NT2/D1 (cell line): ENCODE results near the gene UIMC1.

Source experiments
- SUZ12 ChIP-seq: IDR thresholded peaks from 2 replicates; pipeline ENCODE4 v1.6.1; 2011; ENCODE audit not compliant: insufficient read length, insufficient read depth; ENCODE audit errors: extremely low read depth
- YY1 ChIP-seq: IDR thresholded peaks from 2 replicates; pipeline ENCODE4 v1.6.1; 2011; ENCODE audit not compliant: insufficient read length, insufficient read depth
- ZNF274 ChIP-seq: IDR thresholded peaks from 2 replicates; pipeline ENCODE4 v1.6.1; 2011; ENCODE audit warnings: mild to moderate bottlenecking, low read depth, low read length

DNA sequence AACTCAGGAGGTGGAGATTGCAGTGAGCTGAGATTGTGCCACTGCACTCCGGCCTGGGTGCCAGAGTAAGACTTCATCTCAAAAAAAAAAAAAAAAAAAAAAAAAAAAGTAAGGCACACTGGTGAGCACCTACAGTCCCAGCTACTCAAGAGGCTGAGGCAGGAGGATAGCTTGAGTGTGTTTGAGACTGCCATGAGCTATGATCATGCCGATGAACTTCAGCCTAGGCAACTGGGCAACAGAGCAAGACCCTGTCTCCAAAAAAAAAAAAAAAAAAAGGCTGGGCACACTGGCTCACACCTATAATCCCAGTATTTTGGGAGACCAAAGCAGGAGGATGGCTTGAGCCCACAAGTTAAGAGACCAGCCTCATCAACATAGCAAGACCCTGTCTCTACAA is 20.3 kb downstream of the UIMC1 start:
- no peak for TF ChIP-seq SUZ12
- no peak for TF ChIP-seq YY1
- no peak for TF ChIP-seq ZNF274
